ENCODE data around the gene MRPL36.
A peak's percentile ranks its signal among the peaks of the same experiment; 100 is the strongest.

Gene MRPL36

DNA sequence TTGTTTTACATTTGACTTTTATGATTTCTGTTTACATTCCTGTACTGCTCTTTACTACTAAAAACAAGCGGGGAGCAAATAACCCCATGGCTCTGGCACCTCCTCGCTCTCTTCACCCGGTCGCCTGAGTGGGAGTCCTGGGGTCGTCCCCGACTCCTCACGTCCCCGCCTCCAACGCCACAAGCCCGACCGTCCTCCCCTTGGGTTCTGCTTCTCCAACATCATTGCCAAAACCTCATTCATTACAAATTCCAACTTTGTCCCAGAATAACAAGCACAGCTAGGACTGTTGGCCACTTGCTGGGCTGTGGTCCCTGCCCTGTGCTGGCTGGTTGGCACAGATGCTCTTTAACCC, 35.1 kb downstream of the MRPL36 start:
- DNase-seq (ENCODE audit: low read depth in 2 of 2) = no peak

GRCh38 chr5:1763960-1764605, 35.6 kb downstream of the MRPL36 start:
- DNase-seq (ENCODE audit: low read depth in 2 of 2) = no peak

- DNase-seq (ENCODE audit: low read depth in 2 of 2) = peak; percentile 14 to 22
Measured at GRCh38 chr5:1763548-1763911, 36.1 kb downstream of the MRPL36 start.

DNA sequence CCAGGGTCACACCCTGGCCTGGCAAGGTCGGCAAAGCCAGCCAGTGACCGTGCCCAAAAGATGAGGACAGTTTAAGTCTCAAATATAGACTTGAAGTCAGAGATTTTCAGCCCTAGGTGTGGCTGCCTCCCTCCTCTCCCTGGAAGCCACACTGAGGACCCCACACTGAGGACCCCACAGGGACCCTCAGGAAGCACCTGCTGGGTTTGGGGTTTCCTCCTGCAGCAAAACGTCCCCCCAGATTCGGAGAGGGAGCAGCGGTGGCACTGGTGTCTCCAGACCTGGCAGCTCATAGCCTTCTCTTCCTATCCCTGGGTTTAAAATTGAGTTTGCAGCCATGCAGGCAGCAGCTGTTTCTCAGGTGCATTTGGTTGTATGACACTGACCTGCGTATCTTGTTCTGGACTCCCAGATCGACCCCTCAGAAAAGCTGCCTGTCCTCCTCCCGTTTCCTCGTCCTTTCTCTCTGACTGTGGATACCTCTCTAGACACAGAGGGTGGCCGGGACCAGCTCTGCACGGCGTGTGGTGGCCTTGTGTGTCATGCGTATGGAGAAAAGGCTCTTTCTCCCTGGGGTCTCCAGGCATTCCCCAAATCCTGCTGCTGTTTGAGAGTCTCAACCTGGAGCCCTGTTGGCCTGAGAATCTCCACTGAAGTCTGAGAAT, 36.6 kb downstream of the MRPL36 start:
- no peak for DNase-seq (ENCODE audit: low read depth in 2 of 2)

GRCh38 chr5:1762121-1762882, 37.3 kb downstream of the MRPL36 start:
- no peak for DNase-seq (ENCODE audit: low read depth in 2 of 2)

DNA sequence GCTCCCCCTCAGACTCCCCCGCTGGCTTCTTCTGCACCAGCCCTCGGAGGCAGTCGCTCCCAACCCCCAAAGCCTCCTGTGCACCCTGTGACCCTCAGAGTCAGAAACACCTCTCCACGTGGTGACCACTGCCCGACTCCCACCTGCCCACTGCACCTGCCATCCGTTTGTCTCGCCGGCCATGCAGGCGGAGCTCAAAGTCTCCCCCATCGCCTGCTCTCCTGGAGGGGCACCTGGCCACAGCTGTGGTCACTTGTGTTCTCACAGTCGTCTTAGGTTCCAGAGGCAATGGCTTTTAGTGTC, 38.2 kb downstream of the MRPL36 start:
- no peak for DNase-seq (ENCODE audit: low read depth in 2 of 2)

DNA sequence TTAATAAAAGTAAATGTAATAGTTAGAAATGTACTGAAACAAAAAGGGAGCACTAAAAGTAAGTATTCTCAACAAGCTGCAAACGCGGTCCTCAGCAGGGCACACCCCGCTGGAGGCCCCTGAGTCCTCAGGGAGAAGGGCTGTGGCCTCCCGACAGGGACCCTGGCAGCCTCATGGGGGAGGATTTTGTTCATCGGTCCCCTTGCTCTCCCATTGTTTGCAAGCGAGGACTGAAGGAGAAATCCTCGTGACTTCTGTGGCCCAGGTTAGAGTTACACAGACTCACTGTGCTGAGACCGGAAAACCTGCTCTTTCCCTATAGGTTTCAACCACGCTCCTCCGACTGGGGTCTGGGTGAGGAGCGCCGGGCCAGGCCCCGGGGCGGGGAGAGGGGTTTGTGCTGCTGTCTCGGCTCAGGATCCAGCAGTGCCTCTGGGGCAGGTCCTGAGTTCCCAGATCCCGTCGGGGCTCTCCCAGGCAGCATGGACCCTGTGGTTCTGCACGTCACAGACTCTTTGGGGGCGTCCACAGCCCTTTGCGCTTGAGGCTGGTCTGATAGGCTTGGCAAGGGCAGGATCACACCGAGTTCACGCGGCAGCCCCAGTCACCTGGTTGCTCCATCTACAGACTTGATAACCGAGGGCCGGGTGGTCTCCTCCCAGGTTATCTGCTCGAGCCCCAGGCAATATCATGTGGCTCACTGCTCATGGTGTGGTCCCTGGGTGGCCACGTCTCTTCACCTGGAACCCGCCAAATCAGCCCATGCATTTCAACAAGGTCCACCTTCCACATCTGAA, 38.8 kb downstream of the MRPL36 start:
- no peak for DNase-seq (ENCODE audit: low read depth in 2 of 2)

- DNase-seq (ENCODE audit: low read depth in 2 of 2) = no peak
Measured at GRCh38 chr5:1760231-1760630, 39.4 kb downstream of the MRPL36 start.

DNA sequence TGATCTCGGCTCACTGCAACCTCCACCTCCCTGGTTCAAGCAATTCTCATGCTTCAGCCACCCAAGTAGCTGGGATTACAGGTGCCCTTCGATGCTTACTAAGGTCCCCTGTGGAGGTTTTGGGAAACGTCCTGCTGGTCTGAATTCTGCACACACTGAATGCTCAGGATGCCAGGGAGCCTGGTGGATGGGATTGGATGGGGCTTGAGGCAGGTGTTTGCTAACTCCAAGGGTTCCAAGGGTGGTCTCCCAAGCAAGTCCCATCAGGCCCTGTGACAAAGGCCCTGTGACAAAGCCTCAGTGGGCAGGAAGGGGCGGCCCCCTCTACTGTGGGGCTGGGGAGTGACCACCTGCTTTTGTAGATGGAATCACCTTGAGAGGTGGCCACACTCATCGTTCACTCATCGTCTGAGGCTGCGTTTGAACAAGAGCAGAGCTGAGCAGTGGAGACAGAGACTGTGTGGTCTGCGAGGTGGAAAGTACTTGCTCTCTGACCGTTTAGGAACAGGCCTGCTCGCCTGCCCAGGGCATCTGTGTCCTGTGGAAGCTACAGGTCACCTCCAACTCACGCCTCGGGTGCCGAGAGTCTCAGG, 40.2 kb downstream of the MRPL36 start:
- DNase-seq (ENCODE audit: low read depth in 2 of 2) = no peak

DNA sequence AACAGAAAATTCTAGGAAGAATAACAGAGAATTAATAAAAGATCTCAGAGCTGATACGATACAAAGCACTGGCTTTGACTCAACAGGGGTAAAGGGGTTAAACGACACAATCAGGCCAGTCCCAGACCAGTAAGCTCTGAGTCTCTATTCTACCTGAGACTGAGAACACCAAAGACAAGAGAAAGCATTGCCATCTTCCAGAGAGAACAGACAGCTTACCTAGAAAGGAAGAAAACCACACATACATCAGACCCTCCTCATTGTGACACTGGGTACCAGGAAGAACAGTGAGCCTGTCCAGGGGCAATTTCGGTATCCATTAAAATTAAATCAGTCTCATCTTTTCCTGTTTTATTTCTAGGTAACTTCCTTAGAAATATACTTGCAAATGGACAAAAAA, 41.1 kb downstream of the MRPL36 start:
- DNase-seq (ENCODE audit: low read depth in 2 of 2) = no peak

- no peak for DNase-seq (ENCODE audit: low read depth in 2 of 2)
Measured at GRCh38 chr5:1757511-1757910, 42.1 kb downstream of the MRPL36 start.

DNA sequence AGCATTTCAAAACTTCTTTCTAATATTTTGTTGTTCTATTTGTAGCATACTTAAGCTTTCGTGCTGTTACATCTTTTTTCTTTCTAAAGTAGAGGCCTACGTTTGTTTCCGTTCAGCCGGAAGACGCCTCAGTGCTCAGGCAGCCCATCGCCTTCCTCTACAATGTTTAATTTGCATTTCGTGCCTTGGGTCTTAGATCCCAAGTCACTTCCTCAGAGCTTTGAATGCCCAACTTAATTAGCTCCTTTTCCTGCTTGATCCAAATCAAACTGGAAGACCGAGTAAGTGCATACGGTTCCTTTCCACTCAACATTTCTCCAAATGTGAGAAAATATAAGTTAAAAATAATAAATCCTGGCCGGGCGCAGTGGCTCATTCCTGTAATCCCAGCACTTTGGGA, 43.2 kb downstream of the MRPL36 start:
- no peak for DNase-seq (ENCODE audit: low read depth in 2 of 2)

DNA sequence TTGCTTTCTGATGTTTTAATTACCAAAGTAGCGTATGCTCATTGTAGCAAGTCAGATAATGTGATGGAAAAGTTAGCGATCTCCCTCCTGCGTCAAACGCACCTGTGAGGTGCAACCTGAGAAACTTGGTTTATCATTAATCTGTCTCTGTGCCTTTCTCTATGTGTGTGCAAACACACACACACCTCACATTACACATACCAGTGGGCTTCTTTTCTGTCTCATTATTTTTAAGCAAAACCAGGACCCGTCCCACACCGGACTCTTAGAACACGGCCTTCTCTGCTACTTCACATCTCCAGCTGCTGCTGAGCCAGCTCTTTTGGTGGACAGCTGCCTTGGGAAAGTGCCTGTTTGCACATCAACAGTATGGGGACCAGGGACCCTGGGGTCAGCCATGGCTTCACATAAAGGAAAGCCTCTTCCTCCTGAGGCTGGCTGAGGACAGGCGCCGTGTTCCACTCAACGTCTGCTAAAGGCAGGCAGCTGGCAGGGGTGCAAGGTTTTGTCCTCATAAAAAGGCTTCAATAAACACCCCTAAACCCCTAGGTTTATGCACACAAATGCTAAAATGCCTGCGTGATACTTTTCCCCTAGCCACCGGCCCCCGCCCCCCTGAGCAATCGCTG, 44.2 kb downstream of the MRPL36 start:
- DNase-seq (ENCODE audit: low read depth in 2 of 2) = no peak

- DNase-seq (ENCODE audit: low read depth in 2 of 2) = no peak
Measured at GRCh38 chr5:1754531-1755220, 45.0 kb downstream of the MRPL36 start.

DNA sequence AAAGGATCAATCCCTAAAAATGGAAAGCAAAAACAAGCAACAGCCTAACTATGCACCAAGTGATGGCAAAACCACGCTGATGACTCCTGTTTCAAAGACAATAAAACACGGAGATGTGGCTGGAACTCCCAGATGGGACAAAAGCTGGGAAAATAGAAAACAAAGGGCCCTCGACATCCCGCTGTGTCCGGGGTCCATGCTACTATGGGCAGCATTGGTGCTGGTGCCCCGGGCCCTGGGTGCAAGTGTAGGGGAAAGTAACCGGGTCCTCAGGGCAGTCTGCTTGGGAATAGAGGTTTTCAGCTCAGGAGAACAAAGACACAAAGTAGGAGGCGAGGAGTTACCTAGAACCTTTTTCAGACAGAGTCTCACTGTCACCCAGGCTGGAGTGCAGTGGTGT, 46.1 kb downstream of the MRPL36 start:
- no peak for DNase-seq (ENCODE audit: low read depth in 2 of 2)

DNA sequence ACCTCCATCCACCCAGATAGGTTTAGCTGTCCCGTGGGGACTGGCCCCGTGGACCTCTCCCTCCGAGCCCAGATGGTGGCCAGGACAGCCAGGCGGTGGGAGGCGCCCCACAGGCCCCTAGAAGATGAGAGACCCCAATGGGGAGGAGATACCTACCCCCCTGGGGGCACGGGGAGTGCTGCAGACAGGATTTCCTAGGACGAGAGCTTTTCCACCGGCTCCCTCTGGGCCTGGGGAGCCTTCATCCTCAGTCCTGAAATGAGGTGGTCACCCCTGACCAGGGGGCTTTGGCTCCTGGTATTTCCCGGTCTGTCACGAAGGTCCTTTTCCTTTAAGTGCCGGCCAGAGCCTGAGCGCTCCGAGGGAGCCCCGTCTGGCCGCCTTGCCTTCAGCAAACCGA, 46.8 kb downstream of the MRPL36 start:
- DNase-seq (ENCODE audit: low read depth in 2 of 2) = no peak

GRCh38 chr5:1751864-1752822, 47.5 kb downstream of the MRPL36 start:
- DNase-seq (ENCODE audit: low read depth in 2 of 2) = no peak

- no peak for DNase-seq (ENCODE audit: low read depth in 2 of 2)
Measured at GRCh38 chr5:1751026-1751863, 48.4 kb downstream of the MRPL36 start.

DNA sequence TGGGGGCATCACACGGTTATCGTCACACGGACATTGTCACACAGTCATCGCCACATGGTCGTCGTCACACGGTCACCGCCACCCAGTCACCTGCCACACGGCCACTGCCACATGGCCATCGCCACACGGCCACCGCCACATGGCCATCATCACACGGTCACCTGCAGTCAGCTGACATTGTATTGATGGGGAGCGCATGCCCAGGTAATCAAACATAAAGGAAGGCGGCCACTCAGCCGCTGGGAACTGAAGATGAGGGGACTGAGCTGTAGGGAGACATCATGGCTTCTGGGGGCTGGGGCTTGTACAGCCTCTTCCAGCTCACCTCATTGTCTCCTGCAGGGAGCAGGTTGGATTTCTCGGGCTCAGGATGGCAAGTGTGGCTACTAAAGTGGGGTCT, 49.2 kb downstream of the MRPL36 start:
- DNase-seq (ENCODE audit: low read depth in 2 of 2) = no peak

All from stimulated activated CD4-positive, alpha-beta T cell treated with anti-CD3 and anti-CD28 coated beads, Interleukin-1b, Interleukin-23, amount 100 ng/mL, for 4 hours (primary cell).